ENCODE results near the gene WDR7.

DNA sequence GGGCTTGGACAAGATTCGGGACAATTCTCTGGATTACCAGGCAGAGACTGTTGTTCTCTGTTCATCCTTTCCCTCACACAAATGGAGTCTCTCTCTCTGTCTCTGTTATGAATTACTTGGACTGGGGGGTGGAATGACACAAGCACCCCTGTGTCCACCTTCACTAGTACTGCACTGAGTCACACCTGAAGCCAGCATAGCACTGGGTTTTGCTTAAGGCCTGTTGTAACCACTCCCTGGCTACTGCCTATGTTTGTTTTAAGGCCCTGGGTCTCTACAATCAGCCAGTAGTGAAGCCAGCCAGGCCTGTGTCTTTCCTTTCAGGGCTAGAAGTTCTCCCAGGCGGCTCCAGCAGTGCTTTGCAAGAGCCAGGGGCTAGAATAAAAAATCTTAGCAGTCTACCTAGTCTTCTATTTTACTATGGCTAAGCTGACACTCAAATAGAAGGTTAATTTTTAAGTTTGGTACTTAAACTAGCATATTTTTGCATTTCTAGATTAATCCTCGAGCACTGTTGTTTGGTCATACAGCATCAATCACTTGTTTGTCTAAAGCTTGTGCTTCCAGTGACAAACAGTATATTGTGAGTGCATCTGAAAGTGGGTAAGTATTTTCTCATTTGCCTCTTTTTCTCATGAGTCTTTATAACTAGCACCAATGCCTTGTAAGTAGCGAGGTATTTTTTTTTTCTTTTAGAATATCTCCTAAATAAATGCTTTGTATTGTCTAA, 27.8 kb downstream of the WDR7 start:
- TF ChIP-seq POLR2AphosphoS5 (IDR thresholded peaks at IDR 0.05) (no peak), CTCF (IDR thresholded peaks at IDR 0.05) (no peak), EP300 (IDR thresholded peaks at IDR 0.05) (no peak)
